Dedifferentiated amniotic fluid mesenchymal stem cell (primary cell): ENCODE measurements around the gene NUDT8.
"Not testable (repeated sequence)": the region's sequence is repeated elsewhere in the genome, so short reads cannot be mapped to it uniquely, and the experiment has no call there.

Experiments used
- DNase-seq: peaks from one replicate; pipeline ENCODE4 v3.0.0-alpha.2; 2016; ENCODE audit errors: extremely low spot score

NUDT8 gene

GRCh38 chr11:67593565-67593905 is 36.2 kb downstream of the NUDT8 start:
- no peak for DNase-seq

GRCh38 chr11:67592880-67593564 is 36.7 kb downstream of the NUDT8 start:
- DNase-seq = no peak

- not testable (repeated sequence) for DNase-seq
Observed at GRCh38 chr11:67588899-67589415, 40.8 kb downstream of the NUDT8 start.

GRCh38 chr11:67588136-67588503 is 41.6 kb downstream of the NUDT8 start:
- DNase-seq = no peak

GRCh38 chr11:67586568-67587250 is 43.0 kb downstream of the NUDT8 start:
- no peak for DNase-seq

- DNase-seq = no peak
Observed at GRCh38 chr11:67585911-67586310, 43.8 kb downstream of the NUDT8 start.

- no peak for DNase-seq
Observed at GRCh38 chr11:67584881-67585873, 44.6 kb downstream of the NUDT8 start.

- DNase-seq = peak; percentile 22
Observed at GRCh38 chr11:67584205-67584880, 45.4 kb downstream of the NUDT8 start.

- peak; percentile 84 for DNase-seq
Observed at GRCh38 chr11:67583247-67584204, 46.2 kb downstream of the NUDT8 start, which contains the start of gene GSTP1. Gene GSTP1 (plus strand): TSS chr11:67583812. CDS start chr11:67583844, 32 bp downstream.

- DNase-seq = no peak
Observed at GRCh38 chr11:67582011-67582410, 47.7 kb downstream of the NUDT8 start.

GRCh38 chr11:67581469-67581868 is 48.3 kb downstream of the NUDT8 start:
- DNase-seq = no peak

- no peak for DNase-seq
Observed at GRCh38 chr11:67577951-67578350, 51.8 kb downstream of the NUDT8 start.
